DMS153 treated with DMSO at 0.1 percent for 48 hours (cell line): Measurements from ENCODE around the gene ACAP3.

Experiments used
- DNase-seq: peaks from one replicate; lab custom pipeline; 2025; ENCODE audit not compliant: unreplicated experiment; lab: John Stamatoyannopoulos, UW

The ACAP3 gene

DNA sequence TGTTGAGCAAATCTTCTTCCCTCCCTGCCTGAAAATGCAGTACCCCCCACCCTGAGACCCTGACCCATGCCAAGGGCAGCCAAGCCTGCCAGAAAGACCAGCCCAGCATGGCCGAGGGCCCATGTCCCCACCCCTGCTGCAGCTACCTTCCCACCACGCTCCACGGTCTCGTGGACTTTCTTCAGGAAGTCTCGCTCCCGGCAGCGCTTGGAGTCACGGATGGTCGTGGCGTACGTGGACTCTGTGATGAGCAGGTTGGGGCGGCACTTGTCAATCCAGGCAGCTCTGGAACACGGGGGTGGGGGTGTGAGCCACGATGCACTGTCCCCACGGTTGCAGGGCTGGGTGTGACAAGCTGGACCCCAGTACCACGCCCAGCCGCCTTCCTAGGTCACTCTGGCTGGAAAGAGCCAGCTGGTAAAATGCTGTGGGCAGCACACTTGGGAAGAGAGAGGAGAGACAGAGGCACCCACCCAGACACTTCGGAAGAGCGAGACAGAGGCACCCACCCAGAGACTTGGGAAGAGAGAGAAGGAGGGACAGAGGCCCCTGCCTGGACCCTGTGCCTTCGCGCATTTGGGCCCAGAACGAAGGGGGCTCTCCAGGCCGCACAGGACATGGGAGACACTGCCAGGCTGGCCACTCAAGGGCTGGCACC, 7.1 kb upstream of the ACAP3 start:
- DNase-seq, result no peak

DNA sequence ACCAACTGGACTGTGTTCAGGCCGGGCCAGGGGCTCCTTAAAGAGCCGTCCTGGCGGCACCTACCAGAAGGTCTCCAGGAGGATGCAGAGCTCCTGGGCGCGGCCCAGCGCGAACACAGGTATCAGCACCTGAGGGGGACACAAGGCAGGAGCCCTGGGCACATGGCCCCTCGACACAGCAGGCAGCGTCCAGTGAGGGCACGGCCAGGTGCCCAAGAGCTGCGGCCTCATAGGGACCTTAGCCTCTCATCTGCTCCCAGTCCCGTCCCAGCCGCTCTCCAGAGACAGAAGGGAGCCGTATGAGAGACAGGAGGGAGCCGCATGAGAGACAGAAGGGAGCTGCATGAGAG, 6.5 kb upstream of the ACAP3 start:
- no peak for DNase-seq

DNA sequence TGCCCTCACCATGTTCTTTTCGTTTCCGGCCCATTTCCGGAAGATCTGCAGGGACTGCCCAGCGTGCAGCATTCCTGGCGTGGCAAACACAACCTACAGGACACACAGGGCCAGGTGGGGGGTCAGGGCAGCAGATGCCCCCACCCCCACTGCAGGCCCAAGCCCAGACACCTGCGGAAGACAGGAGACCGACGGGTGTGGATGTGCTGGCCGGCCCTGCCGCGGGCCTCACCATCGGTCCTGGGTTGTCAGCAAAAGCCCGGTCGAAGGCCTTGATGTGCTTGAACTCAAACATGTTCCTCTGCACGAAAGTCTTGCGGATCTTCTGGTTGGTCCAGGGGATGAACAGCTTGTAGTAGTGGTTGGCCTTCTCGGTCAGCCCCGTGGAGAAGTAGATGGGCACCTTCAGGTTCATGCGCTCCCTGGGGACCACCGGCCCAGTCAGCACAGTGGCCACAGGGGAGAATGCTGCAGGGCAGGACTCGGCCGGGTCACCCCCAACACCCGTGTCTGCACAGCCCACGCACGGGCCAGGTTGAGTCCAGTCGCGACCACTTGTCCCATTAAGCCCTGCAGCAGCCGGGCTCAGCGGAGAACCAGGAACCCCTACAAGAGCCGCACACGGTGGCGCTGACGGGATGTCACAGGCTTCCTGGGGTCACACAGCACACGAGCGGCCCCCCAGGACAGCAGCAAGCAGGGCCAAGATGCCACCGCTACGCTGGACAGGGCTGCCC, 5.9 kb upstream of the ACAP3 start:
- DNase-seq, result no peak

DNA sequence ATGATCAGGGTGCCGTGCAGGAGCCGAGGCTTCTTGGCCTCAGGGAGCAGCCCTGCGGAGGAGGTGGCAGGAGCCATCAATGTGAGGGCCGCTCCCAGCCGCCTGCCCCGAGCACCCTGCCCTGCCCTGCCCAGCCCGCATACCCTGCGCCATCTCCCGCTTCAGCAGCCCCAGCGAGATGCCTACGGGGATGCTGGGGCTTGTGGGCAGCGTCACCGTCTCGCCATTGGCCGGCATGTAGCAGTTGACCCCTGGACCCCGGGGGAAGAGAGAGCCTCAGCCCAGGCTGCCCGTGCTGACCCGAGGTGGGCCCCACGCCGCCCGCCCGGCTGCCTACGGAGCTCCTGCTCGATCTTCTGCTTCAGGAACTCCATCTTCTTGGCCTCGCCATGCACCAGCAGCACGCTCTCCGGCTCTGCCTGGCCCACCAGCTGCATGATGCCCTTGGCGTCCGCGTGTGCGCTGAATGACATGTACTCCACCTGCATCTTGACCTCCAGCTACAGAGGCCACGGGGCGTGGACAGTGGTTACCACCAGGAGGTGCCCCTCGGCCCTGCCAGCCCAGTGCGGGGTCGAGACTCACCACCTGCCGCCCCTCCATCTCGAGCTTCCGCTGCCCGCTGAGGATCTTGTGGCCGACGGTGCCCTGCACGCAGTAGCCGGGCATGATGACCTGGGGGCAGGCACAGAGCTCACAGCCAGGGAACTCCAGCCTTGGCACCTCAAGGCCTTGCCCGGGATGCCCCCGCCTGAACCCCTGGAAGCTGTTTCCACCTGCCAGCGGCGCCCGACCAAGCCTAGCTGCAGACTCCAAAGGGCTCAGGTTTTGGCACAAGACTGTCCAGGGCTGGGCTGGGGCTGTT, 5.0 kb upstream of the ACAP3 start:
- no peak for DNase-seq

DNA sequence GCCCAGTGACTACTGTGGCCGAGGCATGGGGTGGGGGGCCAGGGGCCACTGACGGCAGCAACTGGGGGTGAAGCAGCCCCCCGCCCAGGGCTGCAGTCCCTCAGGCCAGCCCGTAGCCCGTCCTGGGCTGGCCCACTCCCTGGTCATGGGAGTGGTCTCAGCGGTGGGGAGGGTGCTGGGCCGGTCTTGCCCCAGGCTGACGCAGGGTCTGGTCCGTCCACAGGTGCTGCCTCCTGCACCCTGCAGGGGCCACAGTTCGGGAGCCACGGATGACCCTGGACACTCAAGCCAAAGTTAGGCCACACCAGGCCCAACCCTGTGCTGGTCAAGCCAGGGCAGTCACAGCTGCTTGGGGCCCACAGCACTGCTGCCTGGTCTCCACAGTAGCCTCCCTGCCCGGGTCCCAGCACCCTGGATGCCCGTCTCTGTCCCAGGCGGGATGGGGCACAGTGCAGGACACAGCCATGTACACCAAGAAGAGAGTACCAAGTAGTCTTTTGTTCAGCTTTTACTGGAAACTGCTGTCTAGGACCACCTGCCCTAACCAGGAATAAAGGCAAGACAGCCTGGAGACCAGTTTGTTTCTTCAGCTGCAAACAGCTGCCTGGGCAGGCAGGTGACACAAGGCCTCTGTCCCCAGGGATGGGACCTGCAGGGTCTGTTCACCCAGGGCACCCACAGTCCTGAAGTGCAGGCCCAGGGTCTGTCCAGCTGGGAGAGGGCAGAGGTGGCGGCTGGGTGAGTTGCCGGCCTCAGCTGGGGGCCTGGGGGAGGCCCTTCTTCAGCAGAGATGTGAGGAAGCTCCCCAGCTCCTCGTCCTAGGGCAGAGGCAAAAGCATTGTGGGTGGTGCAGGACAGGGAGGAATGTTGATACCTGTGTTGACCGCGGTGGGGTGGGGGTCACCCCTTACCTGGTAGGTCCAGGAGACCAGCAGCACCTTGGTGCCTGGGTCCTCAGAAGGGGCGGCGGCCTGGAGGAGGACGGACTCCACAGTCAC, 3.7 kb upstream of the ACAP3 start:
- no peak for DNase-seq

DNA sequence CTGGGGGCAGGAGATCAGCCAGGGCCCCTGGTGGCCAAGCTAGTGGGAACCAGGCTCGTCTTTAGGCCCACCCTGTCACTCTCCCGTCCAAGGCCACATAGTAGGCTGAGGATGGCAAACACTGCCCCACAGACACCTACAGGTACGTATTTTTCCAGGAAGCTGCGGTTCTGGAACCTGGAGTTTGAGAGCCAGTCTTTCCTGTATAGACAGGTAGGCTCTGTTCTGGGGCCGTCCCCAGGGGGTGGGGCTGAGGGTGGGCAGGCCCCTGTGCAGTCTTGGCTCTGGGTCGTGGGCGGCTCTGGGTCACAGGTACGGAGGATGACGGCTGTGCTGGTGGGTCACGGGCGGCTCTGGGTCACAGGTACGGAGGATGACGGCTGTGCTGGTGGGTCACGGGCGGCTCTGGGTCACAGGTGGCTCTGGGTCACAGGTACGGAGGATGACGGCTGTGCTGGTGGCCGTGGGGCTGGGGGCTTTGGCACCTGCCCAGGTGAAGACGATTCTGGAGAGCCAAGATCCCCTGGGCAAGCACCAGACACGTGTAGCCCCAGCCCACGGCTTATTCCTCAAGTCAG, 2.8 kb upstream of the ACAP3 start:
- DNase-seq, result no peak

DNA sequence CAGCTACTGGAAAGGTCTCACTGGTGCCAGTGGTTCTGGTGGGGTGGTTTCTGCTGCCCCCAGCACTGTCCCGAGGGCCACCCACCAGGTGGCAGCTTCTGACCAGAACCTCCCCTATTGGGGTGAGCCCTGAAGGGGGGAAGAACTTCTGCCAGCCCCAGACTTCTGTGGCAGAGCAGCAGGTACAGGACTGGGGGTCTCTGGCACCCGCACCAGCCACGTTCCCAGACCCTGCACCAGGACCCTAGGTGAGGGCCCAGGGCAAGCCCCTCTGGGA, 2.3 kb upstream of the ACAP3 start:
- DNase-seq, result no peak

DNA sequence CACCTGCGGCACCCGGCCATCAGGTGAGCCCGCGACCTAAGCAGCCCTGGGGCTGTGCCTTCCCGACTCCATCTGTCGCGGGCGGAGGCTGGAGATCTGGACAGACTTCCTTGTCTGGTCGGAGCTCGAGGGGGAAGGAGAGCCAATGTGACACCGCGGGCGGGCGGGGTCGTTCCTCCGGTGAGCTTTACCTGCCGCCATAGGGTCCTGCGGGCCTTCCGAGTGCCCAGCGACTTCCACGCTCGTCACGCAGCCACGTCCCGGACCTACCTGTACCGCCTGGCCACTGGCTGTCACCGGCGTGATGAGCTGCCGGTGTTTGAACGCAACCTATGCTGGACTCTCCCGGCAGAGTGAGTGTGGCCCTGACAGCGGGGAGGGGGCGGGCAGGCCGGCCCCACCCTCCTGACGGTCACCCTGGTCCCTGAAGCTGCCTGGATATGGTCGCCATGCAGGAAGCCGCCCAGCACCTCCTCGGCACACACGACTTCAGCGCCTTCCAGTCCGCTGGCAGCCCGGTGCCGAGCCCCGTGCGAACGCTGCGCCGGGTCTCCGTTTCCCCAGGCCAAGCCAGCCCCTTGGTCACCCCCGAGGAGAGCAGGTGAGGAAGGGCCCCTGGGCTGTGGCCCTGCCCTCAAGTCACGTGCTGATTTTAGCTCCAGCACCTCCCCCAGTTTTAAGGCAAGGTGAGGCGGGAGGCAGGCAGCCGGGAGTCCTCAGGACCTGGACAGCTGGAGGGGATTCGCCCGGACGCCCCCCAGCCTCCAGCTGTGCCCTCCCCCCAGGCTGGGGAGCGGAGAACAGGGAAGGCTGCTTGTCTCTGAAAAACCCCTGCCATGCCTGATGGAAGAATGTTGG, 1.8 kb upstream of the ACAP3 start:
- no peak for DNase-seq

DNA sequence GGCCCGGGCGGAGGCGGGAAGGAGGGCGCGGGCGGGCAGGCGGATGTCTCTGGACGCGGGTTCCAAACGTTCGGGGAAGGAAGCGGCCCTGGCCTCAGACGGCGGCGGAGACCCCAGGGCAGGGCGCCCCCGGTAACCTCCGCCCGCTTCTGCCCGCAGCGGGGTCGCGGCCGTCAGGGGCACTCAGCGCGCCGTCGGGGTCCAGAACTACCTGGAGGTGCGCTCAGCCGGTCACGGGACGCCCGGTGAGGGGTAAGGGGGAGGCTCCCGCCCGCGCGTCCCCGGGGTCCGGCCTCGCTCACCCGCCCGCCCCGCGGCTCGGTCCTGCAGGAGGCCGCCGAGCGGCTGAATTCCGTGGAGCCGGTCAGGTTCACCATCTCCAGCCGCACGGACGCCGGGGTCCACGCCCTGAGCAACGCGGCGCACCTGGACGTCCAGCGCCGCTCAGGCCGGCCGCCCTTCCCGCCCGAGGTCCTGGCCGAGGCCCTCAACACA, 1.1 kb upstream of the ACAP3 start:
- DNase-seq, result no peak

DNA sequence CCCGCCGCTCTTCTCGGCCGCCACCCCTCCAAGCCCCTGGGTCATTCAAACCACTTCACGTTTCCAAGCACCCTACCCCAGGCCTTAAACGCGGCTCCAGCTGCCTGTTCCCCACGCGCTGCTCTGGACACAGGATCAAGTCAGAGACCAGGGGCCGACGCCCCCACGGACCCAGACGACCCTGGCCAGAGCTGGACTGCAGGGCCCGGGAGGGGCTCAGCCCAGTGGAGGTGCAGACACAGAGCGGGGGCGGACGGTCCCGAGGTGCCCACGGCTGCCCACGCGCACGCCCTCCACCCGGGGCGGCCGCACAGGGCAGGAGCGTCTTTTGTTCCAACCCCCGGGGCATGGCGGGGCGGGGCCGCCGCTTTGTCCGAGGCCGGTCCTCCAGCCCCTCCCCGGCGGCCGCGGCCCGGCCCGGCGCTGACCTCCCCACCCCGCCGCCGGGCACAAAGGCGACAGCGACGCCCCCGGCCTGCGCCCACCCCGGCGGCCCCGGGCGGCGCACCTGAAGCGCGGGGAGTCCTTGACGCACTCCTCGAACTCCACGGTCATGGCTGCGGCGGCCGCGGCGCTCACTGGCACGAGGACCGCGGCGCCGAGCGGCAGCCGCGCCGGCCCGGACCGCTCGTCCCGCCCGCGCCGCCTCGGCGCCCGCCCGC, 338 bp downstream of the ACAP3 start:
- DNase-seq, result no peak

DNA sequence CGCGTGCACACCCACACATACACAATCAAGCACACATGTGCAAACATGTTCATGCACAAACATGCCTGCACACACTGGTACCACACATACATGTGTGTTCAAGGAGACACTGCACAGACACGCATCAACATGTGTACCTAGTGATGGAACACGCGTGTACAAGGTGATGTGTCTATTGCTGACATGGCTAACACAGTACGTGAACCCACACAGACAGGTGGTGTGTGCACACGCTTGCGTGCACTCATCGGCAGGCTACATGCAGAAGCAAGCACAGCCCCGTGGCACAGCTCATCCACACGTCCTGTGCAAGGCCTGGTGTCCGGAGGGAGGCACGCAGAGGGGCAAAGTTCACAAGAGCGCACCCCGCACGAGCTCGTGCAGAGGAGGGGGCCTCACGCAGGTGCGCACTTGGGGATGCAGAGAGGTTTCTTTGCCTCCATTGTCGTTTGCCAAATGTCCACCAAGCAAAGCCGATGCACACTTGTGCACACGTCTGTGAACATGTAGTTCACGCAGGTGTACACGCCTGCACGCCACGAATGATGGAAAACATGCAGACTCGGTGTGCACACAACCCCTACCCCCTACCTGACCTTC, 969 bp downstream of the ACAP3 start:
- DNase-seq, result no peak

DNA sequence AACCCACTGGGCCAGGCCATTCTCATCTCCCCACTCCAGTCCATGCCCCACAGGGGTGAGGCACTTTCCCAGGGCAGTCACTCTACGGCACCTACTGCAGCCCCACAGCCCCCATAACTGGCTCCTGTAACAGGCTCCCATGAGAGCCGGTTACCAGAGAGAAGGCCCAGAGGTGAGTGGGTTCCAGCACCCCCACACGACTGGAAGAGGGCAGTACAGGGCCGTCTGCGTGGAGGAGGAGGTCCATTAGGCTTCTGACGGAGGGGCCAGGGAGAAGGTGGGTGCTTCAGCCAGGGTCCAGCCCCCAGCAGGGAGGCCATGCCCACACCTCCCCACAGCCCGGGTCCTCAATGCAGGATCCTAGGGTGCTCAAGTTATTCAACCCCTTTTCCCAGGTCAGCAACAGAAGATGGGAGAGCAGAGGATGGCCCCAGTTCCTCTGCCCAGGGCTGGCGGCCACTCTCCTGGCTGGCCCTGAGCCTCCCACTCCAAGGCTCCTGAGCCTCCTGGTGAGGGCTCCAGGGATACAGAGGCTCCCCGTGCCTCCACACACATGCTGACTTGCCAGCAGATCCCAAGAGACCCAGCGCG, 1.6 kb downstream of the ACAP3 start:
- DNase-seq, result peak; percentile 29

DNA sequence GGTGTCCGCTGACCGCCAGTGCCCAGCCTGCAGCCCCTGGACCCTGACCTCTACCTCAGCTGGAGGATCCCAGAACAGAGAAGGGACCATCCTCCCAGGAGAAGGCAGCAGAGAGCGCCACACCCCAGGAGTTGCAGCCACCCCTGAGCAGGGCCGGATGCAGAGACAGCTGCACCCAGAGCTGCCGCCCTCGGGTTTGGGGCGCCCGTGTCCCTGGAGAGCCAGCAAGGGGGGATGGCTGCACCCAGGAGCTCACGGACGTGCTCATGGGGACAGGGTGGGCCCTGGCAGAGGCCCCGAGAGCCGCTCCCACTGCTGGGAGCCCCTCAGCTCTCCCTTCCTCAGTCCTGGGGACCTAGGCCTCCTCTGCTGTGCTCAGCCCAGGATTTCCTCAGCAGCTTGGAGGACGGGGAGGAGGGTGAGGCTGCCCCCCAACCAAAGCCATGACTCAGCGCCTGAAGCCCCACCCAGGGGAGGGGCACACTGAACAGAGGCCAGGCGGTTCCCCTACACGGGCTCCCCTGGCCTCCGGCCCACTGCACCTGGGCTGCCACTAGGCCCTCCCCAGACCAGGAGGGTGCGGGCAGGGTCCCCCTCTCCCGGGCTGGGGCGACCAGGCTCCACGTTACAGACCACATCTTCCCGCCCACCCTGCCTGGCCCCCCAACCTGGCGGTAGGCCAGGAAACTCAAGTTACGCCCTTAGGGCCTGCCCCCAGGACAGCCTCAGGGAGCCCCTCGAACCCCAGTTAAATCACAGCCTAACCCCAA, 2.2 kb downstream of the ACAP3 start:
- peak; percentile 81 for DNase-seq

DNA sequence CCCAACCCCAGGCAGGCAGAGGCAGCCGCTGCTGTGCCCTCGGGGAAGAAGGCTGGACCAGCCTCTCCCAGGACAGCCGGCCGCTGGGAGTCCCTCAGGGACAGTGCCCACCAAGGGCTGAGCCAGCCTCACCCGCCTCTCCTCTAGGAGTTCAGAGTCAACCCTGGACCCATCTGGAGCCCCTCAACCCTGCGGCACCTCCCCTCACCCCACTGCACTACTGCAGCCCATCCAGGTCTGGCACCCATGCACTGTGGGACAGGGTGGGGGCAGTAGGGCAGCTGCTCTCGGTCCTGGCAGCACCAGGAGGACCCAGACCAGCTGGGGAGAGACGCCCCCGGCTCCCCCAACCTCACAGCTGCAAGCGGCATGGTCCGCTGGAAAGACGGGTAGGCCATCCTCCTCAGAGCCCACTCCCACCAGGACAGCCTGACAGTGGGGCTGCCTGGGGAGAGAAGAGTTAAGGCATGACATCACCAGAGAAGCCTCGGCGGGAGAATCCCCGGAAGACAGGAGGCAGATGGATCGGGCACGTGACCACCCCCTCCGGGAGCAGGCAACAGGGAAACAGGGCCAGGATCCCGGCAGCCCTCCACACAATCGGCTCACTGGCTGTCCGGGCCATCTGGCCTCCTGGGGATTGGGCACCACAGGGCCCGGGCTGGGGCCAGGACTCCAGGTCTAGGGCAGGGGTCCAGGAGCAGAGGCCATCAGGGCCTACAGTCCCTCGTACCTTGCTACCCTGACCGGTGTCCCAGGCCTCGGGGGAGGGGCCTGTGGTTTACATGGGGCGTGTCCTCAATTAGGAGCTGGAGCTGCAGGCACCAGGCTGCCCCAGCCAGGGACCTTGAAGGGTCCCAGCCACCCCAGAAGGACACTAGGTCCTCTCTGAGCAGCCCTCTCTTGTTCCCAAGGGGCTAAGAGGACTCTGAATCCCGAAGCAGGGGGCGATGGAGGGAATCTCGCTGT, 3.1 kb downstream of the ACAP3 start:
- DNase-seq, result peak; percentile 98

DNA sequence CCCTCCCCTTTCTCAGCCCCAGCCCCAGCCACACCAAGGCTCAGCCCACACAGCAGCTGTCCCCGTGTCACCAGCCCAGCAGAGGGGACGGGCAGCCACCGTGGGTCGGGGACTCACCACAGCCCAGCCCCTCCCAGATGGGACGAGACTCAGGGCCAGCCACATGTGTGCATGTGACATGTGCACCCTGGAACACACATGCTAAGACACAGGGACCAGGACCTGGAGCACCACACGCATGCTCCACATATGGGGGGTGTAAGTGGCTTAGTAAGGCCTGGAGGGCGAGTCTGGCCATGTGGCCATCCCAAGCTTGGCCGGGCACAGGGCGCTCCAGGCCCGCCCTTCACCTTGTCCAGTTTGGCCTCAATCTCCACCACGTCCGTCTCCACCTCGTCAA, 4.0 kb downstream of the ACAP3 start:
- DNase-seq, result no peak

DNA sequence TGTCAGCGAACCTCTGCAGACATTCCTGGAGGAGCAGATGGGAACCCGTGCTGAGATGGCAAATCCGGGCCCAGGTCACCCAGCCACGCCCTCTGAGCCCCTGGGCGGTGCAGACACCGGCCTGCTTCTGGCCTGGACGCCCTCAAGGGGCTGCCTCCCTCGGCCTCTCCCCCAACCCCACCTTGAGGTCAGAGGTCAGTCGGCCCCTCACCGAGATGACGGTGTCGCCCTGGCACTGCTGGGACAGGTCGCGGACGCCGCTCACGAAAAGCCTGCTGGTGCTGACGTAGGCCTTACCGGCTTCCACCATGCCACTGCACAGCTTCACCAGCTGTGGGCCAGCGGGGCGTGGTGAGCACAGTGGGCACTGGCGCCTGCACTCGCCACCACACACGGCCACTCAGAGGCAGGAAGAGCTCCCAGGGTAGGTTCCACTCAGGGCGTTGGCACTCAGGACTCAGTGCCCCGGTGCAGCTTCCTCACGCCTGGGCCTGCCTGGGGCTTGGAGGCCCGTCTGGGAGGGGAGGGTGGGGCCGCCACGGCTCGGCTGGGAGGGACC, 4.7 kb downstream of the ACAP3 start:
- DNase-seq, result no peak
